Transverse colon (tissue), 4 donors: Measurements from ENCODE around the gene DDX17.

Source experiments
- EP300 ChIP-seq: sonication (generic); formaldehyde crosslinking; IDR thresholded peaks from one replicate; pipeline ENCODE4 v1.6.1; 2017; ENCODE audit warnings: antibody characterized with exemption, low read depth
- POLR2A ChIP-seq: fragments of 450-650 bp; IDR thresholded peaks from one replicate; pipeline ENCODE4 v1.6.1; 2016; ENCODE audit warnings: antibody characterized with exemption, mild to moderate bottlenecking, moderate library complexity
- POLR2AphosphoS5 ChIP-seq, 3 donors: sonication (generic); formaldehyde crosslinking; IDR thresholded peaks; one replicate each; pipeline ENCODE4 v1.6.1; 2016; ENCODE audit warnings: antibody characterized with exemption in 3 of 3
- TF ChIP-seq, protein P1 (sequence below), 5 experiments: fragments of 200-600 bp in 3 of 5; fragments of 450-650 bp in 2 of 5; sonication (generic) in 3 of 5; IDR thresholded peaks; 1 replicate in 2 of 5; 2 replicates in 3 of 5; pipeline ENCODE4 v1.5.1; 2016 to 2017; ENCODE audit warnings: antibody characterized with exemption in 5 of 5, inconsistent platforms in 3 of 5, mild to moderate bottlenecking in 2 of 5, moderate library complexity in 1 of 5

DNA sequence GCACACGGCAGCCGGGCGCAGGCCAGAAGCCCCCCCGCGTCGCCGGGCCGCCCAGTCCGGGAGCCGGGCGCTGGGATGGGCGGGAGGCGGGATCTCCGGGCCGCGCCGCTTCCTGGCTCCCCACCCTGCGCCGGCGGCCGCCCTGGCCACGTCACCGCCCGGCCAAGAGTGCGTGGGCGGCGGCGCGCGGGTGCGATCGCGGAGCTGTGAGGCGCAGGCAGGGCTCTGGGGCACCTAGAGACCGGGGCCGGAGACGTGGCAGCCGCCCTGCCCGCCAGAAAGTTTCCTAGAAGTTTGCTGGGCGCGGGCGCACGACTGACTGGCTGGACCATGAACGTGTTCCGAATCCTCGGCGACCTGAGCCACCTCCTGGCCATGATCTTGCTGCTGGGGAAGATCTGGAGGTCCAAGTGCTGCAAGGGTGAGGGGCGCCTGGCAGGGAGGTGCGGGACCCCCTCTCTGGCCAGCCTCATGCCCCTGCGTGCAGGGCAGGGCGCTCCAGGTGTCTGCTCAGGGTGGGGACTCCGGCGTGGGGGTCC is 38.1 kb downstream of the DDX17 start, which contains the start of gene KDELR3:
- TF ChIP-seq, protein P1, sequence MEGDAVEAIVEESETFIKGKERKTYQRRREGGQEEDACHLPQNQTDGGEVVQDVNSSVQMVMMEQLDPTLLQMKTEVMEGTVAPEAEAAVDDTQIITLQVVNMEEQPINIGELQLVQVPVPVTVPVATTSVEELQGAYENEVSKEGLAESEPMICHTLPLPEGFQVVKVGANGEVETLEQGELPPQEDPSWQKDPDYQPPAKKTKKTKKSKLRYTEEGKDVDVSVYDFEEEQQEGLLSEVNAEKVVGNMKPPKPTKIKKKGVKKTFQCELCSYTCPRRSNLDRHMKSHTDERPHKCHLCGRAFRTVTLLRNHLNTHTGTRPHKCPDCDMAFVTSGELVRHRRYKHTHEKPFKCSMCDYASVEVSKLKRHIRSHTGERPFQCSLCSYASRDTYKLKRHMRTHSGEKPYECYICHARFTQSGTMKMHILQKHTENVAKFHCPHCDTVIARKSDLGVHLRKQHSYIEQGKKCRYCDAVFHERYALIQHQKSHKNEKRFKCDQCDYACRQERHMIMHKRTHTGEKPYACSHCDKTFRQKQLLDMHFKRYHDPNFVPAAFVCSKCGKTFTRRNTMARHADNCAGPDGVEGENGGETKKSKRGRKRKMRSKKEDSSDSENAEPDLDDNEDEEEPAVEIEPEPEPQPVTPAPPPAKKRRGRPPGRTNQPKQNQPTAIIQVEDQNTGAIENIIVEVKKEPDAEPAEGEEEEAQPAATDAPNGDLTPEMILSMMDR (IDR thresholded peaks at IDR 0.05), result no peak
- peak; percentile 43 for TF ChIP-seq POLR2A
- peak in 2 of 3 donors; percentile 37 to 61 for TF ChIP-seq POLR2AphosphoS5 (IDR thresholded peaks at IDR 0.05)
- TF ChIP-seq EP300, result no peak
